Upper lobe of right lung (tissue), 1 donor: ENCODE measurements around the gene APIP. TPM values are rescaled to one million over a fixed set of nuclear protein-coding genes. Genes with fewer than 3 reads are reported as not detected.

ENCODE experiments used
- ATAC-seq: fragments of 200-7000 bp; cut with Tn5 transposase; one replicate; pipeline ENCODE4 v1.9.1; 2020; ENCODE audit warnings: mild to moderate bottlenecking, moderate library complexity
- DNase-seq: peaks from one replicate; pipeline ENCODE4 v3.0.0-alpha.2; 2020
- H3K27ac ChIP-seq: fragments of 200-600 bp; one replicate; pipeline ENCODE4 v1.8.0; 2022
- H3K27me3 ChIP-seq: fragments of 200-600 bp; one replicate; pipeline ENCODE4 v1.8.0; 2022; ENCODE audit warnings: mild to moderate bottlenecking
- H3K36me3 ChIP-seq: fragments of 200-600 bp; one replicate; pipeline ENCODE4 v1.8.0; 2022
- H3K4me1 ChIP-seq: fragments of 200-600 bp; one replicate; pipeline ENCODE4 v1.8.0; 2022
- H3K4me3 ChIP-seq: fragments of 200-600 bp; one replicate; pipeline ENCODE4 v1.8.0; 2022; ENCODE audit warnings: mild to moderate bottlenecking
- H3K9me3 ChIP-seq: fragments of 200-600 bp; one replicate; pipeline ENCODE4 v1.8.0; 2022
- CTCF ChIP-seq: fragments of 200-600 bp; IDR thresholded peaks from one replicate; pipeline ENCODE4 v1.8.0; 2022; ENCODE audit warnings: antibody characterized with exemption
- intact Hi-C: fragments of 100-400 bp; cut with DNase I; formaldehyde crosslinking; loops from one replicate; pipeline ENCODE4 v1.11.0; 2022
- long read RNA-seq: library from polyadenylated mRNA; unstranded; transcript quantifications from one replicate; pipeline ENCODE4 v2.0.0, GENCODE V29; 2021
- total RNA-seq: library from RNA; stranded (reverse); fragmentation: NEBNext Ultra II Directional; extraction: Animal tissue kit (Norgen Biotek cat#: 25700); gene quantifications from one replicate; pipeline ENCODE4 v1.2.1, GENCODE V29; 2021
- donor health status: DM: no; HTN: yes; CAD: no; lungs with severe emphysema.

The APIP gene
- total RNA-seq: 26.5 TPM
- long read RNA-seq, transcript APIP-201 (7 exons, 1,366 nt): major isoform, 26 of 36 reads
- long read RNA-seq, transcript APIP-202 (6 exons, 1,042 nt): minor isoform, 5 of 36 reads
- long read RNA-seq, partial matches to known transcripts: 0 of 36 reads
- long read RNA-seq, other reads (novel, unspliced or antisense): 5 of 36 reads

DNA sequence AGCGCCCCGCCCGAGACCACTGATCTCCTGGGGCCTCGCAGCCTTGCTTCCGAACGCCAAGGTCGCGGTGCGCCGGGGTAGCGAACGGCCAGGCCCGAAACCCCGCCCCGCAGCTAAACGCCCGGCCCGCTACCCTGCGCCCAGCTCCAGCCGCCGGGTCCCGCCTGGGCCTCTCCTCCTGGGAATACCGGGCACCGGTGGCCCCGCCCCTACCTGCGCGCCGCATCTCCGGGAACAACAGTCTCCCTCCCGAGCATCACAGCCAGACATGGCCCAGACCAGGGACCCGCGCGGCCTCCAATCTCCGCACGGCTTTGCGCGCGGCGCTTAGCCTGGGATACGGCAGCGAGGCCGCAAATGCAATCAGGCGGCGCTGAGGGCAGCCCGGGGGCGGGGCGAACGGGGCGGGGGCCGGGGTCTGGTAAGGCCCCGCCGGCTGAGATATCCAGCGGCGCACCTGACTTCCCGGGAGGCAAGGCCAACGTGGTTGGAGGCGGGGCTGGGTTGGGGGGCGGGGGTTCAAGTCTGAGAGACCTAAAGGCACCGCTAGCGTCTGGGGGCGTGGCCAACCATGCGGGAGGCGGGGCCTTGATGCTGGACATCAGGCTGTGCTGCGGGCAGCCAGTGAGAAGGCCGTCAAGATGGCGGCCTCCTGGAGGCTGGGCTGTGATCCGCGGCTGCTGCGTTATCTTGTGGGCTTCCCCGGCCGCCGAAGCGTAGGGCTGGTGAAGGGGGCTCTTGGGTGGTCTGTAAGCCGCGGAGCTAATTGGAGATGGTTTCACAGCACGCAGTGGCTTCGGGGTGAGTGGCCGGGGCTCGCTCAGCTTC, at the start of gene APIP, which contains the start of gene PDHX:
Gene APIP, minus strand, starts transcription at position 365 of the 828 bp plus-strand sequence. Its CDS starts 95 bp downstream, at position 270.
Gene PDHX, plus strand, starts transcription at position 604 of the 828 bp plus-strand sequence. Its CDS starts 38 bp downstream, at position 642.
- peak; percentile 100 for DNase-seq
- peaks cover 5% of the 10 kb centered on the region for H3K36me3 ChIP-seq
- H3K4me1 ChIP-seq: peaks cover 30% of the 10 kb centered on the region
- peak within 1 kb of the TSS; percentile 78 for H3K4me3 ChIP-seq
- H3K9me3 ChIP-seq: no peaks in the 10 kb centered on the region
- H3K27me3 ChIP-seq: no peaks in the 10 kb centered on the region
- ATAC-seq: peak; percentile 96
- peak within 1 kb of the TSS; percentile 92 for H3K27ac ChIP-seq
- intact Hi-C loops: no loop called here
- TF ChIP-seq CTCF: no peak

- H3K9me3 ChIP-seq: no peaks in the 10 kb centered on the region
- peaks cover 24% of the 10 kb centered on the region for H3K36me3 ChIP-seq
- H3K4me3 ChIP-seq: no peak overlapping the region
- no peak for TF ChIP-seq CTCF
- DNase-seq (no peak), ATAC-seq (no peak)
- H3K27ac ChIP-seq: no peak overlapping the region
- intact Hi-C loops: no loop called here
- H3K4me1 ChIP-seq: no peaks in the 10 kb centered on the region
- no peaks in the 10 kb centered on the region for H3K27me3 ChIP-seq
Measured at GRCh38 chr11:34964610-34965331, 48.6 kb upstream of the APIP start.

GRCh38 chr11:34963351-34963750, 47.2 kb upstream of the APIP start:
- H3K4me3 ChIP-seq: no peak overlapping the region
- DNase-seq: no peak
- peaks cover 19% of the 10 kb centered on the region for H3K36me3 ChIP-seq
- TF ChIP-seq CTCF: no peak
- no peaks in the 10 kb centered on the region for H3K27me3 ChIP-seq
- intact Hi-C loops: no loop called here
- H3K9me3 ChIP-seq: no peaks in the 10 kb centered on the region
- no peaks in the 10 kb centered on the region for H3K4me1 ChIP-seq
- ATAC-seq: peak; percentile 68
- no peak overlapping the region for H3K27ac ChIP-seq

- peaks cover 6% of the 10 kb centered on the region for H3K36me3 ChIP-seq
- intact Hi-C loops: no loop called here
- H3K4me1 ChIP-seq: no peaks in the 10 kb centered on the region
- H3K27me3 ChIP-seq: no peaks in the 10 kb centered on the region
- no peak for TF ChIP-seq CTCF
- no peaks in the 10 kb centered on the region for H3K9me3 ChIP-seq
- DNase-seq: no peak
- no peak overlapping the region for H3K4me3 ChIP-seq
- no peak for ATAC-seq
- no peak overlapping the region for H3K27ac ChIP-seq
Measured at GRCh38 chr11:34962034-34962433, 45.9 kb upstream of the APIP start.

DNA sequence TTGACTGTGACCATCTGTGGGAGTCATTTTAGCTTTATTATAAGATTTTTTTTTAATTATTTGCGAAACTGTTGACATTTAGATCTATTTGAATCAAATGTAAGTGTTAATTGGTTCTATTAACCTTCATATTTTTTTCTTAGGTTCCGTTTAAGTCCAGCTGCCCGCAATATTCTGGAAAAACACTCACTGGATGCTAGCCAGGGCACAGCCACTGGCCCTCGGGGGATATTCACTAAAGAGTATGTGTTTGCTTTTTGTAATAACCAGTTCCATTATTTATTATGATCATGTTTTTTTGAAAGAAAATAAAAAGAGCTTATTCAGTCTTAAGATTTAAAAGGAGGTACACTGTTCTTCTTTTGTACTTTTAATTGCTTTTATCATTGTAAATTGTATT, 44.1 kb upstream of the APIP start:
- H3K27me3 ChIP-seq: no peaks in the 10 kb centered on the region
- H3K4me3 ChIP-seq: no peak overlapping the region
- no peaks in the 10 kb centered on the region for H3K9me3 ChIP-seq
- ATAC-seq (no peak), DNase-seq (no peak)
- intact Hi-C loops: no loop called here
- H3K27ac ChIP-seq: no peak overlapping the region
- no peaks in the 10 kb centered on the region for H3K4me1 ChIP-seq
- no peaks in the 10 kb centered on the region for H3K36me3 ChIP-seq
- no peak for TF ChIP-seq CTCF
